Stimulated activated CD4-positive, alpha-beta T cell treated with anti-CD3 and anti-CD28 coated beads, Interleukin-4, amount 100 ng/mL, for 48 hours (primary cell): ENCODE data around the gene GNAI2.
A peak's percentile ranks its signal among the peaks of the same experiment; 100 is the strongest.

ENCODE experiments used
- DNase-seq, 2 donors: peaks; one replicate each; pipeline ENCODE4 v3.0.0-alpha.2; 2020; ENCODE audit warnings: low read depth in 2 of 2

GNAI2 gene

GRCh38 chr3:50235716-50236483, at the start of gene GNAI2:
TSS of gene GNAI2 (plus strand) at chr3:50236204. CDS start at chr3:50236336, 132 bp downstream.
- DNase-seq: peak; percentile 96 to 99

GRCh38 chr3:50187750-50188149, 48.3 kb upstream of the GNAI2 start:
- DNase-seq: no peak

- peak in 1 of 2 donors; percentile 35 for DNase-seq
These were observed 46.7 kb upstream of the GNAI2 start for GRCh38 chr3:50189274-50189673.

- DNase-seq: no peak
These were observed 46.0 kb upstream of the GNAI2 start for GRCh38 chr3:50189989-50190388.

- no peak for DNase-seq
These were observed 44.9 kb upstream of the GNAI2 start, which contains the start of gene GNAT1 for GRCh38 chr3:50190936-50191660. TSS of gene GNAT1 (plus strand) at chr3:50191610. CDS start at chr3:50191726, 116 bp downstream.

- DNase-seq: no peak
These were observed 43.9 kb upstream of the GNAI2 start for GRCh38 chr3:50192124-50192523.

- peak; percentile 71 to 84 for DNase-seq
These were observed 43.3 kb upstream of the GNAI2 start for GRCh38 chr3:50192689-50193141.

GRCh38 chr3:50193286-50193685, 42.7 kb upstream of the GNAI2 start:
- DNase-seq: no peak

GRCh38 chr3:50193746-50194127, 42.3 kb upstream of the GNAI2 start:
- no peak for DNase-seq

GRCh38 chr3:50194128-50194902, 41.7 kb upstream of the GNAI2 start:
- peak; percentile 63 to 68 for DNase-seq

- DNase-seq: peak in 1 of 2 donors; percentile 16
These were observed 41.0 kb upstream of the GNAI2 start for GRCh38 chr3:50194903-50195500.

- no peak for DNase-seq
These were observed 40.3 kb upstream of the GNAI2 start for GRCh38 chr3:50195501-50196252.

GRCh38 chr3:50196253-50196801, 39.7 kb upstream of the GNAI2 start:
- DNase-seq: no peak

- no peak for DNase-seq
These were observed 34.3 kb upstream of the GNAI2 start for GRCh38 chr3:50201573-50202315.

- DNase-seq: no peak
These were observed 33.5 kb upstream of the GNAI2 start for GRCh38 chr3:50202353-50203112.

GRCh38 chr3:50203113-50203808, 32.7 kb upstream of the GNAI2 start:
- no peak for DNase-seq

- DNase-seq: no peak
These were observed 31.9 kb upstream of the GNAI2 start for GRCh38 chr3:50203809-50204803.
